GM19240 (cell line): Measurements from ENCODE around the gene PARD3B.

Experiments
- DNase-seq: peaks from one replicate; pipeline ENCODE4 v3.0.0; 2011; ENCODE audit warnings: low spot score; ENCODE audit not compliant: insufficient read length

PARD3B gene

DNA sequence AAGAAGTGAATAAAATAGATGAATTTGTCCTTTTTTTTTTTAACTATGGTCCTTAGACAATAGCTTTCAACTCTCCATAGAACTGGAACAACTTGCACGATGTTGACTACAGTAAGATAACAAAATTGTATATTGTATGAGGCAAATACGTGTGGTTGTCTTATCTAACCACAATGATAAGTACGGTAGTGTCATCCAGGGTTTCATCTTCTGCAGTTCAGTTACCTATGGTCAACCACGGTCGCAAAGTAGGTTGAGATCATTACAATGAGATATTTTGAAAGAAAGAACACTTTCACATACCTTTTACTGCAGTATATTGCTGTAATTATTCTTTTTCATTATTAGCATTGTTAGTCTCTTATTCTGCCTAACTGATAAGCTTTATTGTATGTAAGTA lies 295.2 kb downstream of the PARD3B start:
- DNase-seq = no peak

GRCh38 chr2:204842068-204842467 lies 296.8 kb downstream of the PARD3B start:
- DNase-seq = no peak

DNA sequence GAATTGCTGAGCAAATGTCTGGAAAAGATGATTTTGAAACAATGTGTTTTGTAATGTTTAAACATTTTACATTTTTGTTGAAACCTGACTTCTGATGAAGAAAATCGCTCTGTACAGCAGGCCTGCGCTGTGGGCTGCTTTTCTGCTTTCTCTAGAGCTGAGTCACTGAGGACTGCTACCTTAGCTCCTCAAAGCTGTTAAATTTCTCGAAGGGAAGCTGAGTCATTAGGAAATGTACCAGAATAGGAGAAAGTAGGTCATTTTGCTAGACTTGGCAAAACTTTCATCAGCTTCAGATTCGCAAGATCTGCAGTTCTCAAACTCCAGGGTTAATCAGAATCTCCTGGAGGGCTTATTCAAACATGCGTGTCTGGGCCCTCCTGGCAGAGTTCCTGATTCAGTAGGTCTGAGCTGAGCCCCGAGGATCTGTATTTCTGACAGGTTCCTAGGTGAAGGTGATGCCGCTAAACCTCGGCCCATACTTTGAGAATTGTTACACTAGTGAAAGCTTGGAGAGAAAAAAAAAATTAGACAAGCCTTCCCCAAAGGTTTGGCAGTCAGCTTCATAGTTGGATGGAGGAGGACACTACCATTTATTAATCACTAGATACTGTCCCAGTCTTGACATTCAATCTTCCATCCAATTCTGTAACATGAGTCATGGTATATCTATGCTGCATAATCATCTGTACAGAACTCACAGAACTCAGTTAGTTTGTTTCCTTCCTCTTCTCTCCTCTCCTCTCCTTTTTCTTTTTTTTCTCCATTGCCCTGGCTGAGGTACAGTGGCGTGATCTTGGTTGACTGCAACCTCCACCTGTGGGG lies 297.6 kb downstream of the PARD3B start:
- no peak for DNase-seq

DNA sequence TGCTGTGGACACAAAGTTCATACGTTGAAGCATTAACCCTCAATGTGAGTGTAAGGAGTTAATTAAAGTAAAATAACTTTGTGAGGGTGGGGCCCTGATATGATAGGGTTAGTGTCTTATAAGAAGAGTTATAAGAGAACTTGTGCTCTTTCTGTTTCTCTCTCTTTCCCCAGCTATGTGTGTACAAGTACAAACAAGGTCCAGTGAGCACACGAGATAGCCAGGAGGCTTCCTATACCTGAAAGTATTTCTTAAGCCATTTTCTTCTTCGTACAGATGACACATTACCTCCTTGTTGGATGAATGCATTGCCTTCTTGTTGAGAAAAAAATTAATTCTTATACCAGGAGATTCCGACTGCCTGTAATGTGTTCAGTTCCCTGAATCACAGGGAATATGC lies 301.2 kb downstream of the PARD3B start:
- no peak for DNase-seq

GRCh38 chr2:204849892-204850291 lies 304.6 kb downstream of the PARD3B start:
- DNase-seq = no peak

- DNase-seq = no peak
Observed at GRCh38 chr2:204850581-204850980, 305.3 kb downstream of the PARD3B start.

- DNase-seq = no peak
Observed at GRCh38 chr2:204853905-204854304, 308.6 kb downstream of the PARD3B start.

- no peak for DNase-seq
Observed at GRCh38 chr2:204860274-204860673, 315.0 kb downstream of the PARD3B start.

GRCh38 chr2:204862809-204863208 lies 317.5 kb downstream of the PARD3B start:
- DNase-seq = no peak

DNA sequence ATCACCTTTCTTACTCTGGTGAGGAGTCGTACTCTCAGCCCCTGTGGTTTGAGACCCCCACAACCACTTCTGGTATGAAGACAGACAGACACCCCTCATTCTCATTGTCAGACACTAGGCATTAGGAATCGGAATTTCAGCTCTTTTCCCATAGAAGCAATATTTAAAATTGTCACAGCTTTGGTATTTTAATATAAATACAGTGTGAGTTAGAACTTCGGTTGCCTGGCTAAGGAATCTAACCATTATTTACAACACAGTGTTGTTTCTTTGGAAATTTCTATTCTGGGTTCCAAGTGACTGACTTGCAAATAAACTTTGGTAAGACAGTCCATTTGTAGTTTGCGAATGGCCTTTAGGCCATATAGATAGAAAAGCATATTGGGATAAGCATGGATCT lies 318.1 kb downstream of the PARD3B start:
- DNase-seq = no peak

- DNase-seq = no peak
Observed at GRCh38 chr2:204869132-204869823, 324.0 kb downstream of the PARD3B start.

DNA sequence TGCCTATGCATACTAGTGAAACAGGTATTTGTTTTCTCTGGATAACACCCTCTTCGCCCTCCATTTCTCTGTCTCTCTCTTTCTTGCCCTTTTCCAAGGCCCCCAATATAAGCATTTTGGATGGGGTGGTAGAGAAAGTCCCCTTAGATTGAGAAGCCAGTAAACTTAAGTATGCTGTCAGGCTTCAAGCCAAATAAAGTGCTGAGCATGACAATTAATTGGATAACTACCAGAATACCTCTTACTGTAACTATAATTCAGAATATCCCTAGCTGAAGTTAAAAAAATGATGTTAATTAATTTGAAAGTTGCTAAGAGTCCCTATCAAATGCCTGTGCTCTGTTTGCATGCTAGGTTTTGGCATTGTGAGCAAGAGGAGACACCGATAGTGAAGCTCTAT lies 324.8 kb downstream of the PARD3B start:
- no peak for DNase-seq

GRCh38 chr2:204871231-204871953 lies 326.1 kb downstream of the PARD3B start:
- no peak for DNase-seq

GRCh38 chr2:204876311-204876710 lies 331.0 kb downstream of the PARD3B start:
- DNase-seq = no peak

DNA sequence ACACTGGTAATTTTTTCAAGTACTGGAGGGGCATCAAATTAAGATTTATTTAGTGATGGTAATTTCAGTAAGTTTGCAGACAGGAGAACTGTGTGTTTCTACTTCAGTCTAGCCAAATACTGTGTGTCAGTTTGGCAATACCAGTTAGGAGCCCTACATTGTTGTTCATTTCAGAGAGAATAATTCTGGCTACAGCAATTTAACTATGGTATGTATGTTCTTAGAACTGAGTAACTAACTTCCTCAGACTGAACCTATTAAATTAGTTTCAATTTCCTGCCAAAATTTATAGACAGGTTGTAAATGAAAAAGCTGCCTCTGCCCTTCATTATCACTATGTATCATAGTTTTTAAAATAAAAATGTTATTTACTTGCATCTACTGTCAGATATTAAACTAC lies 332.4 kb downstream of the PARD3B start:
- DNase-seq = no peak

DNA sequence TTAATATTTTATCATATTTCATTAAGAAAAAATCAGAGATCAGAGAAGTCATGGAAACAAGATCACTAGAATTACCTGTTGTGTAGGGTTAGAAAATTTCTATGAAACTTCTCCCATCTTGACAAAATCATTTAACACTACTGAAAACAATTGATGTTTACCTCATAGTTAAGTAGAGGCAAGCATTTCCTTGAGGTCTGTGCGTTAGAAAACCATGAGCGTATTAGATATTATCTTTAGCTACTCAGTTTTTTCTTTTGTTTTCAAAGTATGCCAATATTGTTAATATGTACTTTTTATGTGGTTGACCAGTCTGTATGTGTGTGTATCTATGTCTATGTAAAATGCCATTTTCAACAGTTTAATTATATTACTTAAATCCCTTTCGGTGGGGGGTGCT lies 335.7 kb downstream of the PARD3B start:
- DNase-seq = no peak

GRCh38 chr2:204881655-204882054 lies 336.4 kb downstream of the PARD3B start:
- DNase-seq = no peak

DNA sequence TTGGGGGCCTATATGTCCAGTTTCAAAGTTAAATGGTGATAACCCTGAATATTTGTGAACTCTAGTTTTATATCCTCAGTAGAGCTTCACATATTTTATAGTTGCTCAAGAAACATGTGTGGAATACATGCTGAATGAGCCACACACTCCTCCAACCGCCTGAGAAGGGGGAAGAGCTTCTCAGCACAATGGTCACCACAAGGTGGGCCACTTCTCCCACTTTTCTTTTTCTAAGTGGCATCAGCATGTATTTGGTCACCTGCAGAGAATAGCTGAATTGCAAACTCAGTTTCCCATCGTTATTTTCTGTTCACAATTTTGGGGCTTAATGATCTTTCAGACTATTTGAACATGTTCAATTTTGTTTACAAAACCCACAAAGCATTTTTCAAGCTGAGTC lies 340.5 kb downstream of the PARD3B start:
- no peak for DNase-seq

DNA sequence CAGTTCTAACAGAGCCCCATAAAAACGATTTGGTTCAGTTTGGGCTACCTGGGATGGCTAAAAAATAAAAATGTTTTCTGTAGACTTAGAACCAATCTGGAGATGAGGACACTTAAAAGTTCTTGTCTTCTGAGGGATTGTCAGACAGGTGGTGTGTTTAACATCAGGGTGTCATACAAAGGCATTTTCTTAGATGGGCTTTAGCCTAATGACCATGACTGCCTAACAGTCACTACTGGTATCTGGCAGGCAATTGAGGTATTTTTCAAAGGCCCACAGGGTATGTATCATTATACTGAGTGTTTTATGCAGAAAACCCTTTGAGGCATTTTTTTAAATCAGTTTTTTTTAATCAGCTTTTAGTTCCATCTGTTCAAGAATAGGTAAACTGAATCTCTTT lies 341.4 kb downstream of the PARD3B start:
- no peak for DNase-seq

DNA sequence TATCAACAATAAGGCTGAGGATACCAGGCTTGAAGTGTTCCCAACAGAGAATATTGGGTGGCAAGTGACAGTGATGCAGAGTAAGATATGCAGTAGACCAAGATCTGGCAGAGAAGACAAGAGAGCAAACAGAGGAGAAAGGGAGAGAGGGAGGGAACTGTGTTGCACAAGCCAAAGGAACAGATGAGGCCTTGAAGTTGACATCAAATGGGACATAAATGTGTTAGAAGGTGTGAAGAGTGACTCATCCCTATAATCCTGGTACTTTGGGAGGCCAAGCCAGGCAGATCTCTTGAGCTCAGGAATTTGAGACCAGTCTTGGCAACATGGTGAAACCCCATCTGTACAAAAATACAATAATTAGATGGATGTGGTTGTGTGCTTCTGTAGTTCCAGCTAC lies 342.9 kb downstream of the PARD3B start:
- DNase-seq = no peak

DNA sequence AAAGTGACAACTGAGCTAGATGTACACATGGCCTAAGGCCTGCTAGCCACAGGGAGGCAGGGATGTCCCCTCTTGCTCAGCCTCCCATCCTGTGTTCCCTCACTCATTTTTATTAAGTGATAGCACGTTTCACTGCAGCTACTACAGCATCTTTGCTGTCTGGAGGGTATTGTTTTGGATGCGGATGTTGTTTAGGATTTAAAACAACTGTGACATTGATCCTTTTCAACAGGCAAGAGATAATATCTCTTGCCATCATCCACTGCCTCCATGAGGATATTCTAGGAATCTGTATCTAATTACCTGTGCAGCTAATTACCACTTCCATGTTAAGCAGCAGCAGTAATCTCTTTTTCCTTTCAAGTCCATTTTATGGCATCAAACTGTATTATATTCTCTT lies 345.4 kb downstream of the PARD3B start:
- no peak for DNase-seq

- no peak for DNase-seq
Observed at GRCh38 chr2:204891739-204892138, 346.5 kb downstream of the PARD3B start.
